Ishikawa (cell line): ENCODE results near the gene LTF.

ENCODE experiments used
- CEBPB ChIP-seq: IDR thresholded peaks from 2 replicates; pipeline ENCODE4 v1.6.1; 2012
- CREB1 ChIP-seq: IDR thresholded peaks from 2 replicates; pipeline ENCODE4 v1.6.1; 2012; ENCODE audit warnings: low read depth
- EGR1 ChIP-seq: IDR thresholded peaks from 2 replicates; pipeline ENCODE4 v1.6.1; 2012
- EP300 ChIP-seq: IDR thresholded peaks from 2 replicates; pipeline ENCODE4 v1.6.1; 2012; ENCODE audit warnings: borderline replicate concordance
- FOXM1 ChIP-seq: IDR thresholded peaks from 2 replicates; pipeline ENCODE4 v1.6.1; 2012; ENCODE audit warnings: low read depth, borderline replicate concordance
- NFIC ChIP-seq: IDR thresholded peaks from 2 replicates; pipeline ENCODE4 v1.6.1; 2012
- RAD21 ChIP-seq: IDR thresholded peaks from 2 replicates; pipeline ENCODE4 v1.6.1; 2012; ENCODE audit warnings: low read depth
- TAF1 ChIP-seq: IDR thresholded peaks from 2 replicates; pipeline ENCODE4 v1.6.1; 2012; ENCODE audit warnings: low read depth, mild to moderate bottlenecking
- TCF12 ChIP-seq: IDR thresholded peaks from 2 replicates; pipeline ENCODE4 v1.6.1; 2012; ENCODE audit warnings: low read depth
- TEAD4 ChIP-seq: IDR thresholded peaks from 2 replicates; pipeline ENCODE4 v1.6.1; 2012
- YY1 ChIP-seq: IDR thresholded peaks from 2 replicates; pipeline ENCODE4 v1.6.1; 2012; ENCODE audit warnings: low read depth
- ZBTB7A ChIP-seq: IDR thresholded peaks from 2 replicates; pipeline ENCODE4 v1.6.1; 2012; ENCODE audit warnings: low read depth
- TF ChIP-seq, protein P1 (sequence below): IDR thresholded peaks from 2 replicates; pipeline ENCODE4 v1.6.1; 2012
- TF ChIP-seq, protein P2 (sequence below): IDR thresholded peaks from 2 replicates; pipeline ENCODE4 v1.6.1; 2012
- TF ChIP-seq, protein P3 (sequence below): IDR thresholded peaks from 2 replicates; pipeline ENCODE4 v1.6.1; 2012; ENCODE audit warnings: low read depth, mild to moderate bottlenecking

Gene LTF

DNA sequence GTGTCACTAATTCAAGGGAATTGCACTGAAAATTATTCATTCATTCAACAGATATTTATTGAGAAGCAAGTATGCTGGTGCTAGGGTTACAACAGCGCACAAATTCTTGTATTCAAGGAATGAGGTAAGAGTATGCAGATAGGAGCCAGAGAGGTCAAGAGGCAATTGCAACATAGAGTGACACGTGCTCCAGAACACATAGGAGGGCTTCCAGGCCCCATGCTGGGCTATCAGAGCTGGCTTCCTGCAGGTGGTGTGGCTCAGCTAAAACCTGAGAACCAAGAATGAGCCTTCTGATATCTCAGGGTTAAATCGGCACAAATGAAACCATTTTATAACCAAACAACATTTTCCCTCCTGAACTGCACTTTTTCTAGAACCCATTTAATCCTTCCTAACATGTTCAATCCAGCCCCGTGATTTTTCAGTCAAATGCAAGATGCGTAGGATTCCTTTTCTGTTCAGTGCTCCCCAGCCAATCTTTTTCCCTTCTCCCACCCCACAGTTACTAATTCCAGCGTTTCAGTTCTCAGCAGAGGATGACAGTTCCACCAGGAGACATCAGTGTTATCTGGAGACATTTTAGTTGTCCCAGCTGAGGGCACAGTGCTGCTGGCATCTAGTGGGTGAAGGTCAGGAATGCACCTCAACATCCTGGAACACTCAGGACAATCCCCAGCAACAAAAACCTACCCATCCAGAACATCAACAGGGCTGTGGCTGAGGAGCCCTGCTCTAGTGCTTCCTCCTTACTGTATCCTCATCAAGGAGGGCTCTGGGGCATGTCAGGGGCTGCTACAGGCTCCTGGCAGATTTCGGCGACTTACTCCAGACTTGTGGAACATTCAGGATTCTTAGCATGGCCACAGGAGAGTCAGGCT, 70.9 kb downstream of the LTF start:
- TF ChIP-seq TCF12 (no peak), TAF1 (no peak), RAD21 (peak; percentile 12; the same call in 1 of the 2 replicates), CEBPB (peak; percentile 89)
- TF ChIP-seq, protein P1, sequence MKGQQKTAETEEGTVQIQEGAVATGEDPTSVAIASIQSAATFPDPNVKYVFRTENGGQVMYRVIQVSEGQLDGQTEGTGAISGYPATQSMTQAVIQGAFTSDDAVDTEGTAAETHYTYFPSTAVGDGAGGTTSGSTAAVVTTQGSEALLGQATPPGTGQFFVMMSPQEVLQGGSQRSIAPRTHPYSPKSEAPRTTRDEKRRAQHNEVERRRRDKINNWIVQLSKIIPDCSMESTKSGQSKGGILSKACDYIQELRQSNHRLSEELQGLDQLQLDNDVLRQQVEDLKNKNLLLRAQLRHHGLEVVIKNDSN = peak; percentile 59

DNA sequence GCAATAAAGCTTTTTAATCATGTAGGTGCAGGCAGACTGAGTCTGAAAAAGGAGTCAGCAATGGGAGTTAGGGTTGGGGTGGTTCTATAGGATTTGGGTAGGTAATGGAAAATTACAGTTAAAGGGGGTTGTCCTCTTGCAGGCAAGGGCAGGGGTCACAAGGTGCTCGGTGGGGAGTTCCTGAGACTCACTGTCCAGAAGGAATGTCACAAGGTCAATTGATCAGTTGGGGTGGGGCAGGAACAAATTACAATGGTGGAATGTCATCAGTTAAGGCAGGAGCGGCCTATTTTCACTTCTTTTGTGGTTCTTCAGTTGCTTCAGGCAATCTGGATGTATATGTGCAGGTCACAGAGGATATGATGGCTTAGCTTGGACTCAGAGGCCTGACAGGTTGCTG, 71.7 kb downstream of the LTF start:
- TF ChIP-seq EP300 (no peak), TEAD4 (no peak), NFIC (no peak), CREB1 (no peak), TCF12 (no peak), EGR1 (no peak)
- TF ChIP-seq, protein P2, sequence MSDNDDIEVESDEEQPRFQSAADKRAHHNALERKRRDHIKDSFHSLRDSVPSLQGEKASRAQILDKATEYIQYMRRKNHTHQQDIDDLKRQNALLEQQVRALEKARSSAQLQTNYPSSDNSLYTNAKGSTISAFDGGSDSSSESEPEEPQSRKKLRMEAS = no peak

DNA sequence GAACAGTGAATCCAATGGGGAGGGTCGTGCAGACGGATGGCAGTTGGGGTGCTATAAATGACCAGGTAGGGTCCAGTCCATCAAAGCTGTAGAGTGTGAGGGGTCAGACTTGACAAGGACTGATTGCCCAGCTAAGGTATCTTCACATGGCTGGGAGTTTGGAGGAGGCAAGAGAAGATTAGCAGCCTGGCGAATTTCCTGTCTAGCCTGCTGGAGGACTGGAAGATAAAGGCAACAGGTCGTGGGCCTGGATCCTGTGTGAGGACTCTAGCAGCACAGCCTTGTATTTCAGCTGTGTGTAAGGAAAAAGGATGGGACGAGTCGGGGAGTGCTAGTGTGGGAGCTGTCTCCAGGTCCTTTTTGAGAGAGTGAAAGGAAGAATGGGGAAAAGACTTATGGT, 75.4 kb downstream of the LTF start:
- TF ChIP-seq NFIC (no peak), TEAD4 (no peak), CEBPB (no peak), RAD21 (no peak), CREB1 (no peak), ZBTB7A (no peak), TCF12 (no peak), EGR1 (no peak)
- TF ChIP-seq, protein P1 = no peak
- TF ChIP-seq, protein P3, sequence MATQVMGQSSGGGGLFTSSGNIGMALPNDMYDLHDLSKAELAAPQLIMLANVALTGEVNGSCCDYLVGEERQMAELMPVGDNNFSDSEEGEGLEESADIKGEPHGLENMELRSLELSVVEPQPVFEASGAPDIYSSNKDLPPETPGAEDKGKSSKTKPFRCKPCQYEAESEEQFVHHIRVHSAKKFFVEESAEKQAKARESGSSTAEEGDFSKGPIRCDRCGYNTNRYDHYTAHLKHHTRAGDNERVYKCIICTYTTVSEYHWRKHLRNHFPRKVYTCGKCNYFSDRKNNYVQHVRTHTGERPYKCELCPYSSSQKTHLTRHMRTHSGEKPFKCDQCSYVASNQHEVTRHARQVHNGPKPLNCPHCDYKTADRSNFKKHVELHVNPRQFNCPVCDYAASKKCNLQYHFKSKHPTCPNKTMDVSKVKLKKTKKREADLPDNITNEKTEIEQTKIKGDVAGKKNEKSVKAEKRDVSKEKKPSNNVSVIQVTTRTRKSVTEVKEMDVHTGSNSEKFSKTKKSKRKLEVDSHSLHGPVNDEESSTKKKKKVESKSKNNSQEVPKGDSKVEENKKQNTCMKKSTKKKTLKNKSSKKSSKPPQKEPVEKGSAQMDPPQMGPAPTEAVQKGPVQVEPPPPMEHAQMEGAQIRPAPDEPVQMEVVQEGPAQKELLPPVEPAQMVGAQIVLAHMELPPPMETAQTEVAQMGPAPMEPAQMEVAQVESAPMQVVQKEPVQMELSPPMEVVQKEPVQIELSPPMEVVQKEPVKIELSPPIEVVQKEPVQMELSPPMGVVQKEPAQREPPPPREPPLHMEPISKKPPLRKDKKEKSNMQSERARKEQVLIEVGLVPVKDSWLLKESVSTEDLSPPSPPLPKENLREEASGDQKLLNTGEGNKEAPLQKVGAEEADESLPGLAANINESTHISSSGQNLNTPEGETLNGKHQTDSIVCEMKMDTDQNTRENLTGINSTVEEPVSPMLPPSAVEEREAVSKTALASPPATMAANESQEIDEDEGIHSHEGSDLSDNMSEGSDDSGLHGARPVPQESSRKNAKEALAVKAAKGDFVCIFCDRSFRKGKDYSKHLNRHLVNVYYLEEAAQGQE = no peak
- TF ChIP-seq, protein P2 = no peak

DNA sequence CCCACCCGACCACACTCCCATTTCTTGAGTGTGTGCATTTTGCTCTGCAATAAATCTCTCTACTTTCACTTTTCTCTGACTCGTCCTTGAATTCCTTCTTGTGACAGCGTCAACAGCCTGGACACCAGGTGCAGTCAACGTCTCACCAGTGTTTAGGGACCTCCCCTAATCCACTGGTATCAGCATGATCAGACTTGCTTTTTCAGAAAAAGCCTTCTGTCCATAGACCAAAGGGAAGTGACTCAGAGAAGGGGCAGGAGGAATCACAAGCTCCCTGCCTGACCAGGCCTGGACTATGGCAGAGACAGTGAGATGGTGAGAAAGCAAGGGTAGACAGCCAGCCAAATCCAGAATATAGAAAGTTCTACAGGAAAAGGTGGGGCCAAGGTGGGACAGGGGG, 78.5 kb downstream of the LTF start:
- no peak for TF ChIP-seq TCF12
- TF ChIP-seq CREB1 = no peak
- TF ChIP-seq CEBPB = no peak
- no peak for TF ChIP-seq ZBTB7A
- TF ChIP-seq EP300 = no peak
- no peak for TF ChIP-seq EGR1
- no peak for TF ChIP-seq FOXM1
- TF ChIP-seq, protein P1 = no peak
- TF ChIP-seq, protein P3 = no peak
- TF ChIP-seq, protein P2 = no peak
- TF ChIP-seq YY1 = no peak
